ENCODE results near the gene SLC35E2B.

GRCh38 chr1:1730870-1731269 is 38.3 kb upstream of the SLC35E2B start:
- TF ChIP-seq GABPB1 (CRISPR knock-in tag; IDR thresholded peaks at IDR 0.05) (no peak), ZNF17 (CRISPR knock-in tag; IDR thresholded peaks at IDR 0.05) (no peak), CTCF (CRISPR knock-in tag; IDR thresholded peaks at IDR 0.05) (no peak), CREB1 (IDR thresholded peaks at IDR 0.05) (no peak), CREB1 (CRISPR knock-in tag; IDR thresholded peaks at IDR 0.05) (no peak), ZFP1 (CRISPR knock-in tag; IDR thresholded peaks at IDR 0.05) (no peak), KAT2B (IDR thresholded peaks at IDR 0.05; ENCODE audit: borderline replicate concordance, low read depth, low read length) (no peak), POLR2A (IDR thresholded peaks at IDR 0.05; ENCODE audit: insufficient read depth in 1 of 2, low read depth in 2 of 2, low read length in 2 of 2) (no peak), HIVEP1 (CRISPR knock-in tag; IDR thresholded peaks at IDR 0.05) (no peak), POLR2AphosphoS5 (IDR thresholded peaks at IDR 0.05; ENCODE audit: low read depth, low read length) (no peak), ZNF20 (CRISPR knock-in tag; IDR thresholded peaks at IDR 0.05) (no peak), ATF2 (CRISPR knock-in tag; IDR thresholded peaks at IDR 0.05) (no peak), NR2C2 (CRISPR knock-in tag; IDR thresholded peaks at IDR 0.05; ENCODE audit: borderline replicate concordance) (no peak)

Measured in HepG2 (cell line).